ENCODE data around the gene EMX2.
"Not testable (repeated sequence)": the region's sequence is repeated elsewhere in the genome, so short reads cannot be mapped to it uniquely, and the experiment has no call there.

The EMX2 gene

GRCh38 chr10:117562896-117563737, 20.6 kb downstream of the EMX2 start:
- DNase-seq, result no peak

GRCh38 chr10:117563780-117564179, 21.2 kb downstream of the EMX2 start:
- DNase-seq, result no peak

GRCh38 chr10:117565068-117565467, 22.5 kb downstream of the EMX2 start:
- DNase-seq, result no peak

GRCh38 chr10:117568334-117568733, 25.8 kb downstream of the EMX2 start:
- DNase-seq, result no peak

GRCh38 chr10:117569610-117570390, 27.3 kb downstream of the EMX2 start:
- no peak for DNase-seq

- DNase-seq, result no peak
These were observed 28.3 kb downstream of the EMX2 start for GRCh38 chr10:117570880-117571279.

- no peak for DNase-seq
These were observed 32.1 kb downstream of the EMX2 start for GRCh38 chr10:117574498-117575146.

DNA sequence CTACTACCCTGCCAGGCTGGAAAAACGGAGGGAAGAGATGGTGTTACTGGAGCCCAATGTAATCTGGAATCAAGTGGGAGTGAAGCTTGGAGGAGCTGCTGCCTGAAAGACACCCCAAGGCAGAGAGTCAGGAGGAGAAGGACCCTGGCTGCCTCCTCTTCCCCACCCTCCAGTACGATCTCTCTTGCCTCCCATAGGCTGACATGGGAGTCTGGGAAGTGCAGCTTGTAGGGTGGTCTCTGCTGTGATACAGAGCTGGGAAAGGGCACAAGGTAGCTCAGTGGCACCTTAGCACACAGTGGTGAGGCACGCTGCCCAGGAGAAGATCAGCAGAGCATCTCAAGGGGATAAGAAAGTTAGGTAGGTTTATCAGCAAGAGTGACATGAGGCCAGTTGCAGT, 35.9 kb downstream of the EMX2 start:
- no peak for DNase-seq

DNA sequence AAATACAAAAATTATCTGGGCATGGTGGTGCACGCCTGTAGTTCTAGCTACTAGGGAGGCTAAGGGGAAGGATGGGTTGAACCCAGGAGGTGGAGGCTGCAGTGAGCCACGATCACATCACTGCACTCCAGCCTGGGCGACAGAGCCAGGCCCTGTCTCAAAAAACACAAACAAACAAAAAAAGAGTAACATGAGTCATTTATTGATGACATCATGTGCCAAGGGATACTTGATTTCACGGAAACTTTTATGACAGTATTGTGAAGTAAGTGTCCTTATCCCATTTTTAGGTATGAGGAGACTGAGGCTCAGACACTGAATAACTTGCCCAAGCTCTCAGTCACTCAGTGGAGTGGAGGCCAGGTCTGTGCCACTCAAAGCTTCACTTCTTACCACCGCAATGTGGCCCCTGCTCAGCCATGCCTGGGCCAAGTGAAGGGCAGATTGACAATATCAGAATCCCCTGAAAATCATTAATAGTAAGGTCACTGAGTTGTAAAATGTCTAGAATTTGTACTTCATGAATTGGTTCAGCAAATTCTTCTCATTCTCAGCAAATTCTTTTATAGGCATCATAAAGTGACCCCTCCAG, 36.5 kb downstream of the EMX2 start:
- DNase-seq, result no peak

- DNase-seq, result no peak
These were observed 39.4 kb downstream of the EMX2 start for GRCh38 chr10:117581961-117582360.

DNA sequence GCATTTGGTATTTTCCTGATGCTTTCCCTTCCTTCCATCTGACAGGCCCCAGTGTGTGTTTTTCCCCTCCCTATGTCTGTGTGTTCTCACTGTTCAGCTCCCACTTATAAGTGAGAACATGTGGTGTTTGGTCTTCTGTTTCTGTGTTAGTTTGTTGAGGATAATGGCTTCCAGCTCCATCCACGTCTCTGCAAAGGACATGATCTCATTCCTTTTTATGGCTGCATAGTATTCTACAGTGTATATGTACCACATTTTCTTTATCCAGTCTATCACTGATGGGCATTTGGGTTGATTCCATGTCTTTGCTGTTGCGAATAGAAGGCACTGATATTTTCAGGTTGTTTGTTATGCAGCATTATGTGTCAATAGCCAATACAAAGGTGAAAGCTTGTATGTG, 42.3 kb downstream of the EMX2 start:
- DNase-seq, result not testable (repeated sequence)

GRCh38 chr10:117587036-117587435, 44.5 kb downstream of the EMX2 start:
- DNase-seq, result no peak

GRCh38 chr10:117590101-117590875, 47.7 kb downstream of the EMX2 start:
- DNase-seq, result no peak

- DNase-seq, result no peak
These were observed 48.5 kb downstream of the EMX2 start for GRCh38 chr10:117591043-117591442.

- no peak for DNase-seq
These were observed 52.2 kb downstream of the EMX2 start for GRCh38 chr10:117594722-117595121.

GRCh38 chr10:117596706-117597105, 54.2 kb downstream of the EMX2 start:
- no peak for DNase-seq

- no peak for DNase-seq
These were observed 54.7 kb downstream of the EMX2 start for GRCh38 chr10:117597216-117597615.

Data from SW 1271 (cell line).